GM18517 (cell line): ENCODE data around the gene DUSP3.

Experiments used
- ATAC-seq: cut with Tn5 transposase; IDR thresholded peaks from one replicate; pipeline ENCODE4 v1.9.1; 2021; ENCODE audit warnings: mild to moderate bottlenecking, moderate library complexity; ENCODE audit not compliant: unreplicated experiment

The DUSP3 gene

GRCh38 chr17:43736389-43736788 lies 42.4 kb downstream of the DUSP3 start:
- ATAC-seq, result no peak

GRCh38 chr17:43734376-43734775 lies 44.4 kb downstream of the DUSP3 start:
- no peak for ATAC-seq

GRCh38 chr17:43733956-43734355 lies 44.8 kb downstream of the DUSP3 start:
- ATAC-seq, result no peak

- no peak for ATAC-seq
These were observed 45.8 kb downstream of the DUSP3 start for GRCh38 chr17:43732958-43733357.

- no peak for ATAC-seq
These were observed 50.7 kb downstream of the DUSP3 start for GRCh38 chr17:43728081-43728480.

GRCh38 chr17:43723697-43724359 lies 54.9 kb downstream of the DUSP3 start:
- ATAC-seq, result no peak

GRCh38 chr17:43722870-43723665 lies 55.7 kb downstream of the DUSP3 start:
- ATAC-seq, result no peak

- ATAC-seq, result no peak
These were observed 56.5 kb downstream of the DUSP3 start for GRCh38 chr17:43722269-43722619.

- no peak for ATAC-seq
These were observed 57.1 kb downstream of the DUSP3 start for GRCh38 chr17:43721537-43722268.

GRCh38 chr17:43720311-43721060 lies 58.3 kb downstream of the DUSP3 start:
- no peak for ATAC-seq

GRCh38 chr17:43719578-43719977 lies 59.2 kb downstream of the DUSP3 start:
- no peak for ATAC-seq

GRCh38 chr17:43718544-43718943 lies 60.2 kb downstream of the DUSP3 start:
- ATAC-seq, result no peak

- ATAC-seq, result no peak
These were observed 60.9 kb downstream of the DUSP3 start for GRCh38 chr17:43717913-43718312.
